GM12891 (cell line): ENCODE results near the gene LCE2D.
"Not testable (repeated sequence)": the region's sequence is repeated elsewhere in the genome, so short reads cannot be mapped to it uniquely, and the experiment has no call there.

Experiments
- DNase-seq: peaks from one replicate; pipeline ENCODE4 v3.0.0; 2011; ENCODE audit warnings: low spot score; ENCODE audit not compliant: insufficient read length
- FAIRE-seq: peaks from 2 replicates; lab custom pipeline; 2011; peaks lifted over from hg19 to GRCh38; lab: Jason Lieb, UNC
- PAX5 ChIP-seq: IDR thresholded peaks from 2 replicates; pipeline ENCODE4 v1.6.1; 2011; ENCODE audit warnings: low read length, moderate library complexity, mild to moderate bottlenecking; ENCODE audit not compliant: insufficient read depth, severe bottlenecking
- POLR2A ChIP-seq: IDR thresholded peaks from 2 replicates; pipeline ENCODE4 v1.6.1; 2011; ENCODE audit warnings: low read depth, low read length, control low read depth
- POLR2AphosphoS5 ChIP-seq: IDR thresholded peaks from 2 replicates; pipeline ENCODE4 v1.6.1; 2011; ENCODE audit warnings: low read depth, low read length, control low read depth
- POU2F2 ChIP-seq: IDR thresholded peaks from 2 replicates; pipeline ENCODE4 v1.6.1; 2011; ENCODE audit warnings: low read depth, mild to moderate bottlenecking, control low read depth, low read length, moderate library complexity
- SPI1 ChIP-seq: IDR thresholded peaks from 2 replicates; pipeline ENCODE4 v1.6.1; 2011; ENCODE audit warnings: low read depth, low read length, control low read depth
- TAF1 ChIP-seq: IDR thresholded peaks from 2 replicates; pipeline ENCODE4 v1.6.1; 2011; ENCODE audit warnings: low read depth, low read length, control low read depth

Gene LCE2D

DNA sequence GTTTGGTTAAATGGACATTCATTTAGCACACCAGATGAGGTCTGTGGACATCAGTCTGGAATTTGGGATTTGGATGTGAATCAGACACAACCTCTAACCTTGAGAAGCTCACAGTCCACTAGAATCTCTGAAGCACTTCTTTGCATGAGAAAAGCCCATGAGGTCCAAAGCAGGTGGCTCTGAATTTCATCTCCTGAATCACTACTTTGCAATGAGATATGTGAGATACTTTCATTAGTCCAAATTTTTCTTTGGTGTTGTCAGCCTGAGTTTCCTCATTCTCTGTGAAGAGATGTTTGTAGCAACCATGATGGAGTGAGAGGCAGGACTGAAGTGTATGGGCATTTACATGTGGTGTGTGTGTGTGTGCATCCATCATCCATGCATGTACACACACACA is 16.5 kb upstream of the LCE2D start:
- DNase-seq (no peak), FAIRE-seq (no peak)
- TF ChIP-seq POLR2A (no peak), SPI1 (no peak), POU2F2 (no peak), TAF1 (no peak), PAX5 (no peak), POLR2AphosphoS5 (no peak)

DNA sequence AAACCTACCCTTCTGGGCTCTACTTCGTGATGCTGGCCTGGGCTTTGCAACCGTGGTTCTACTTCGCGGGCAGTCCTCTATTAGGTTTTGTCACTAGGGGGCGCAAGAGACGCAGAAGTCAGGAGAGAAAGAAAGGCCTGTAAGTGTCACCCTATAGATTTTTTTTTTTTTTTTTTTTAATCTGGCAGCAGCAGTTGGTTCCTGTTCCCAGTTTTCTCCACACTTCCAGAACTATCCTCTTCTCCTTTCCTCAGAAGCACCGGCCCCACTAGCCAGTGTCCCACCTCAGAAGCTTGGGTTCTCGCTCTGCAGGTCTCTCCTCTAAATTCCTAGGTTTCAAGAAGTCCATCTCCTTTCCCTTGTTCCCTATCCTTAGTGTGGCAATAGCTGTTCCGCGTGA is 9.1 kb upstream of the LCE2D start:
- DNase-seq, result peak; percentile 11
- FAIRE-seq, result no peak
- TF ChIP-seq POLR2A (no peak), POU2F2 (no peak)

- FAIRE-seq, result no peak
- DNase-seq, result no peak
- TF ChIP-seq TAF1 (no peak), POLR2AphosphoS5 (no peak), SPI1 (no peak), PAX5 (no peak), POU2F2 (no peak)
These were observed 6.7 kb upstream of the LCE2D start for GRCh38 chr1:152656459-152656858.

DNA sequence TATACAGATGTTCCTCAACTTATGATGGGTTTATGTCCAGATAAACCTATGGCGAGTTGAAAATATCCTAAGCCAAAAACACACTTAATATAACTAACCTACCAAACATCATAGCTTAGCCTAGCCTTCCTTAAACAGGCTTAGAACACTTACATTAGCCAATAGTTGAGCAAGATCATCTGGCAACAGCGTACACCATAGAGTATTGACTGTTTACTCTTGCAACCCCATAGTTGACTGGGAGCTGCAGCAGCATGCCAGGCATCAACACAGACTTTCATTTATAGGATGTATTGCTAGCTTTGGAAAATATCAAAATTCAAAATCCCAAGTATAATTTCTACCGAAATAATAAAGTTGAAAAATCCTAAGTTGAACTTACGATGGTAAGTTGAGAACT is 5.5 kb upstream of the LCE2D start:
- DNase-seq (no peak), FAIRE-seq (no peak)
- TF ChIP-seq PAX5 (no peak), POU2F2 (no peak), POLR2A (no peak), POLR2AphosphoS5 (no peak), SPI1 (no peak), TAF1 (no peak)

- no peak for TF ChIP-seq POLR2A
- FAIRE-seq (no peak), DNase-seq (no peak)
These were observed 4.5 kb upstream of the LCE2D start for GRCh38 chr1:152658649-152659048.

DNA sequence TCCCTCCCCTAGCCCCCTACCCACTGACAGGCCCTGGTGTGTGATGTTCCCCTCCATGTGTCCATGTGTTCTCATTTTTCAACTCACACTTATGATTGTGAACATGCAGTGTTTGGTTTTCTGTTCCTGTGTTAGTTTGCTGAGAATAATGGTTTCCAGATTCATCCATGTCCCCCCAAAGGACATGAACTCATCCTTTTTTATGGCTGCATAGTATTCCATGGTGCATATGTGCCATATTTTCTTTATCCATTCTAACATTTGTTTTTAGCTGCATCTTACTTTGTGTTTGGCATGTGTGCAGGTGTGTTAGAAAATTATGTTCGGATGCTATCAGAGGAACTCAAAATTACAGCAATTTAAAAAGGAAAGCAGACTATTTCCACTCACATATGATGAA is 3.0 kb downstream of the LCE2D start:
- DNase-seq, FAIRE-seq: not testable (repeated sequence)

- FAIRE-seq, result no peak
- DNase-seq, result no peak
- TF ChIP-seq SPI1 (no peak), POLR2A (no peak), POLR2AphosphoS5 (no peak), PAX5 (no peak), POU2F2 (no peak), TAF1 (no peak)
These were observed 4.5 kb downstream of the LCE2D start for GRCh38 chr1:152667648-152668047.

DNA sequence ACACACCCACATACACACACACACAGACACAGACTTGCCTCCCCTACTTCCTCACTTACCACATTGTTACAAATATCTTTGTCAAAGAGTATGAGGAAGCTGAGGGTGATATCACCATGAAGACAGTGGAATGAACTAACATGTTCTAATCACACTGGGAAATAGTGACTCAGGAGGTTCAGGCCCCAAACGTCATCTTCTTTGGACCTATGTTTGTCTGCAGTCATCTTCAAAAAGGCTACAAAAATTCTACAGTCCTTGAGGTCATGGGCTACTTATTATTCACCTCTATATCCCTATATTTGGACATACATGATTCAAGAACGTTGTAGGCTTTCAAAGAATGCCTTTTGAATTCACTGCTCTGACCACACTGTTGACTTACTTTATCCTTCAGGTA is 9.8 kb downstream of the LCE2D start:
- TF ChIP-seq POLR2AphosphoS5, result no peak
- no peak for TF ChIP-seq POLR2A
- TF ChIP-seq POU2F2, result no peak
- no peak for TF ChIP-seq TAF1
- no peak for TF ChIP-seq PAX5
- TF ChIP-seq SPI1, result no peak
- no peak for FAIRE-seq

DNA sequence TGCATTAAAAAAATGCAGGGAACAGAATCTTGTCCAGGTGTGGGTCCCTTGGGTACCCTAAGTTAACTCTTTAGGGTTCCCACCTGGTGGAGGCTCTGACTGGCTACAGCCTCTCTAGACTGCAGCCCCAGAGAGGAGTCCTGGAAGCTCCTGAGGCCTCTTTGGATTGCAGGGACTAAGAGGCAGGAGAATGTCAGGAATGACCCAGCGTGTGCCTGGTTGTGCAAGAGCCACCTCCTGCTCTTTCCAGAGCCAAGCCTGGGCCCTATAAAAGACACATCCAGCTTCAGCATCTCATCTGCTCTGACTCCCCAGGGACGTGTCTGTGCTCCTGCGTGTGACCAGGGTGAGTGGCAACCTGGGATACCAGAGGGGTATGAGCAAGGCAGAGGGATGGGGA is 11.8 kb downstream of the LCE2D start, which contains the start of gene LCE2C:
LCE2C (plus strand) TSS at position 297 of the 400 bp plus-strand sequence. CDS start 737 bp downstream, outside the sequence.
- not testable (repeated sequence) for FAIRE-seq, DNase-seq

More for the DNA sequence above, 9.8 kb downstream of the LCE2D start:
- no peak for DNase-seq

- DNase-seq, result no peak
- TF ChIP-seq POLR2AphosphoS5 (no peak), TAF1 (no peak), SPI1 (no peak), POU2F2 (no peak), POLR2A (no peak), PAX5 (no peak)
- no peak for FAIRE-seq
These were observed 16.3 kb downstream of the LCE2D start for GRCh38 chr1:152679459-152679858.

DNA sequence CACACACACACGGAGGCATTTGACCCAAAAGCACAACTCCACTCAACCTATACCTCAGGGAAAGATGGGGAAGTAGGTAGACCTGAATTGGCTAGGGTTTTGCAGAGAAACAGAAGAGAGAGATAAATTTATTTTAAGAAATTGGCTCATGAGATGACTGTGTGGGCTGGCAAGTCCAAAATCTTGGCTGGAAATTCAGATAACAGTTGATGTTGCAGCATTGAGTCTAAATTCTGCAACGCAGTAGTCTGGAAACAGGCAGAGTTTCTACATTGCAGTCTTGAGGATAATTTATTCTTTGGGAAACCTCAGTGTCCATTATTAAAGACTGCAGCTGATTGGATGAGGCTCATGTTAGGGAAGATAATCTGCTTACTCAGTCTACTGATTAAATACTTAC is 18.4 kb downstream of the LCE2D start:
- DNase-seq (no peak), FAIRE-seq (no peak)
- no peak for TF ChIP-seq PAX5
- no peak for TF ChIP-seq POLR2AphosphoS5
- TF ChIP-seq POLR2A, result no peak
- no peak for TF ChIP-seq TAF1
- no peak for TF ChIP-seq POU2F2
- TF ChIP-seq SPI1, result no peak
